GM06990 (cell line): Measurements from ENCODE around the gene GPBAR1.
"Not testable (repeated sequence)": the region's sequence is repeated elsewhere in the genome, so short reads cannot be mapped to it uniquely, and the experiment has no call there.

ENCODE experiments used
- DNase-seq: peaks from one replicate; pipeline ENCODE4 v3.0.0-alpha.2; 2011; ENCODE audit not compliant: insufficient read length; ENCODE audit errors: extremely low read depth
- H3K27me3 ChIP-seq: replicated peaks from 2 replicates; pipeline ENCODE4 v1.6.0; 2011; ENCODE audit warnings: low read length; ENCODE audit not compliant: control insufficient read depth, insufficient read depth
- H3K36me3 ChIP-seq: 2 replicates; pipeline ENCODE4 v1.5.1; 2011; ENCODE audit warnings: low read length; ENCODE audit not compliant: control insufficient read depth, insufficient read depth
- H3K4me3 ChIP-seq: replicated peaks from 2 replicates; pipeline ENCODE4 v1.5.1; 2011; ENCODE audit warnings: low read depth, mild to moderate bottlenecking, control low read depth, low read length
- TF ChIP-seq, protein P1 (sequence below): IDR thresholded peaks from 2 replicates; pipeline ENCODE4 v1.5.1; 2011; ENCODE audit warnings: low read length, control low read depth, mild to moderate bottlenecking, inconsistent platforms; ENCODE audit not compliant: insufficient read depth, poor library complexity, severe bottlenecking

Gene GPBAR1

DNA sequence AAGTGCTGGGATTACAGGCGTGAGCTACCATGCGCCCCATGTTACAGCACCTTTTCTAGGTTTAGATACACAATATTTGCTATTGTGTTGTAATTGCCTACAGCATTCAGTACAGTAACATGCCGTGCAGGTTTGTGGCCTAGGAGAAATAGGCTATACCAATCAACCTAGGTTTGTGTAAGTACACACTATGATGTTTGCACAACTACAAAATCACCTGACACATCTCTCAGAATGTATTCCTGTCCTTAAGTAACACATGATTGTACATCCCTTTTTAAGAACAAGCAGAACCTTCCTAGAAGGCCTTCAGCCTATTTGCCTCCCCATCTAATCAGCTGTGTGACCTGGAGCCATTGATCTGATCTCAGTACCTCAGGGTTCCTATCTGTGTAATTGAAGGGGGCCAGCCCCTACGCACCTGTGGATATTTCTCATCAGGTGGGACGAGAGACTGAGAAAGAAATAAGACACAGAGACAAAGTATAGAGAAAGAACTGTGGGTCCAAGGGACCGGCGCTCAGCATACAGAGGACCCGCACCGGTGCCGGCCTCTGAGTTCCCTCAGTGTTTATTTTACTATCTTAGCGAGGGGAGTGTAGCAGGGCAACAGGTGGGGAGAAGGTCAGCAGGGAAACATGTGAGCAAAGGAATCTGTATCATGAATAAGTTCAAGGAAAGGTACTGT lies 50.2 kb downstream of the GPBAR1 start:
- TF ChIP-seq, protein P1, sequence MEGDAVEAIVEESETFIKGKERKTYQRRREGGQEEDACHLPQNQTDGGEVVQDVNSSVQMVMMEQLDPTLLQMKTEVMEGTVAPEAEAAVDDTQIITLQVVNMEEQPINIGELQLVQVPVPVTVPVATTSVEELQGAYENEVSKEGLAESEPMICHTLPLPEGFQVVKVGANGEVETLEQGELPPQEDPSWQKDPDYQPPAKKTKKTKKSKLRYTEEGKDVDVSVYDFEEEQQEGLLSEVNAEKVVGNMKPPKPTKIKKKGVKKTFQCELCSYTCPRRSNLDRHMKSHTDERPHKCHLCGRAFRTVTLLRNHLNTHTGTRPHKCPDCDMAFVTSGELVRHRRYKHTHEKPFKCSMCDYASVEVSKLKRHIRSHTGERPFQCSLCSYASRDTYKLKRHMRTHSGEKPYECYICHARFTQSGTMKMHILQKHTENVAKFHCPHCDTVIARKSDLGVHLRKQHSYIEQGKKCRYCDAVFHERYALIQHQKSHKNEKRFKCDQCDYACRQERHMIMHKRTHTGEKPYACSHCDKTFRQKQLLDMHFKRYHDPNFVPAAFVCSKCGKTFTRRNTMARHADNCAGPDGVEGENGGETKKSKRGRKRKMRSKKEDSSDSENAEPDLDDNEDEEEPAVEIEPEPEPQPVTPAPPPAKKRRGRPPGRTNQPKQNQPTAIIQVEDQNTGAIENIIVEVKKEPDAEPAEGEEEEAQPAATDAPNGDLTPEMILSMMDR: no peak
- no peak for DNase-seq
- Histone ChIP-seq H3K27me3 (no peaks in the 10 kb centered on the region), H3K36me3 (no peaks in the 10 kb centered on the region), H3K4me3 (no peak overlapping the region)

DNA sequence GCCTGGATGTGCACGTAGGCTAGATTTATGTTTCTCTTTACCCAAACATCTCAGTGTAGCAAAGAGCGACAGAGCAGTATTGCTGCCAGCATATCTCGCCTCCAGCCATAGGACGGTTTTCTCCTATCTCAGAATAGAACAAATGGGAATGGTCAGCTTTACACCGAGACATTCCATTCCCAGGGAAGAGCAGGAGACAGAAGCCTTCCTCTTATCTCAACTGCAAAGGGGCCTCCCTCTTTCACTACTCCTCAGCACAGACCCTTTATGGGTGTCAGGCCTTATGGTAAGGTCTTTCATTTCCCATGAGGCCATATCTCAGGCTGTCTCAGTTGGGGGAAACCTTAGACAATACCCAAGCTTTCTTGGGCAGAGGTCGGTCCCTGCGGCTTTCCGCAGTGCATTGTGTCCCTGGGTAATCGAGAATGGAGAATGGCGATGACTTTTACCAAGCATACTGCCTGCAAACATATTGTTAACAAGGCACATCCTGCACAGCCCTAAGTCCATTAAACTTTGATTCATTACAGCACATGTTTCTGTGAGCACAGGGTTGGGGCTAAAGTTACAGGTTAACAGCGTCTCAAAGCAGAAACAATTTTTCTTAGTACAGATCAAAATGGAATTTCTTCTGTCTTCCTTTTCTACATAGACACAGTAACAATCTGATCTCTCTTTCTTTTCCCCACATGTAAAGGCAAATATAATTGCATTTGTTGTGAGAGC lies 50.9 kb downstream of the GPBAR1 start:
- not testable (repeated sequence) for DNase-seq, H3K27me3 ChIP-seq, H3K36me3 ChIP-seq, H3K4me3 ChIP-seq

DNA sequence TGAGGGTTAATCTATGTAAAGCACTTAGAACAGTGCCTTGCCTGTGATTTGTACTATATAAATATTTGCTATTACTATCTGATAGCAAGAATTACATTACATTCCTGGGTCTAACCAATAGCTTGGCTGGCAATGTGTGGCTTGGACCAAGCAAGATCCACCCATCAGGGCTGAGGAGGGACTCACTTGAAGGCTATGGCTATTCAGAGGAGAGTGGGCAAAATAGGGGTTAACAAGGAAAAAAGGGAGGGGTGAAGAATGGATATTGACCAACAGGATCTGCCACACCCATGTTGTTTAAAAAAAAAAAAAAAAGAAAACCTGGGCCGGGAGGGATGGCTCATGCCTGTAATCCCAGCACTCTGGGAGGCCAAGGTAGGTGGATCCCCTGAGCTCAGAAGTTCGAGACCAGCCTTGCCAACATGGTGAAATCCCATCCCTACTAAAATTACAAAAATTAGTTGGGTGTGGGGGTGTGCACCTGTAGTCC lies 51.5 kb downstream of the GPBAR1 start:
- Histone ChIP-seq H3K4me3 (no peak overlapping the region), H3K36me3 (no peaks in the 10 kb centered on the region), H3K27me3 (no peaks in the 10 kb centered on the region; the same call in 1 of the 2 replicates)
- no peak for DNase-seq
- TF ChIP-seq, protein P1: no peak

DNA sequence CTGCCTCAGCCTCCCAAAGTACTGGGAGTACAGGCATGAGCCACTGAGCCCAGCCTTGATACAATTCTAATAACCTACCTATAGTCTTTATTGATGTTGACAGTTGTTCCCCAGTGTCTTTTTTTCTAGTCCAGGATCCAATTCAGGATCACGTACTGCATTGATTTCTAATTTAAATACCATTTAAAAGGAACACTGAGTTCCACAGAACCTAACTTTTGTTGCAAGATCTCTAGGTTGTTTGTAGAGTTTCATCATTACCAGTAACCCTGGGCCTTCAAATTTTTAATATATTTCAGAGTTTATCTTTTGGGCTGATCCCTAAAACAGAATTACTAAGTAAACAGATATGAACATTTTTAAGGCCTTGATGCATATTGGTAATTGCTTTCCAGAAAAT lies 52.5 kb downstream of the GPBAR1 start:
- no peak for DNase-seq
- H3K4me3 ChIP-seq: no peak overlapping the region
- H3K36me3 ChIP-seq: no peaks in the 10 kb centered on the region
- no peaks in the 10 kb centered on the region; the same call in 1 of the 2 replicates for H3K27me3 ChIP-seq
- TF ChIP-seq, protein P1: no peak
